K562 (cell line): ENCODE measurements around the gene FRMD7. TPM values are rescaled to one million over a fixed set of nuclear protein-coding genes. Genes with fewer than 3 reads are reported as not detected.
A peak's percentile ranks its signal among the peaks of the same experiment; 100 is the strongest.

Experiments used
- EHMT2 ChIP-seq: fragments of 450-650 bp; IDR thresholded peaks from 2 replicates; pipeline ENCODE4 v1.6.1; 2018; ENCODE audit warnings: antibody characterized with exemption
- GATAD2A ChIP-seq: fragments of 450-650 bp; IDR thresholded peaks from 2 replicates; pipeline ENCODE4 v1.6.1; 2017
- HDAC2 ChIP-seq: fragments of 450-650 bp; IDR thresholded peaks from 2 replicates; pipeline ENCODE4 v1.6.1; 2016; ENCODE audit warnings: mild to moderate bottlenecking
- MCM5 ChIP-seq: fragments of 450-650 bp; IDR thresholded peaks from 2 replicates; pipeline ENCODE4 v1.6.1; 2016; ENCODE audit warnings: low read depth
- NCOA4 ChIP-seq: fragments of 450-650 bp; IDR thresholded peaks from 2 replicates; pipeline ENCODE4 v1.6.1; 2018; ENCODE audit warnings: mild to moderate bottlenecking; ENCODE audit not compliant: partially characterized antibody
- RBFOX2 ChIP-seq: fragments of 200-400 bp; formaldehyde crosslinking; IDR thresholded peaks from 2 replicates; pipeline ENCODE4 v1.6.1; 2017; ENCODE audit warnings: low read depth, mild to moderate bottlenecking, low read length, moderate library complexity
- TAF1 ChIP-seq: IDR thresholded peaks from 2 replicates; pipeline ENCODE4 v1.6.1; 2011; ENCODE audit warnings: mild to moderate bottlenecking, low read length, moderate library complexity; ENCODE audit not compliant: insufficient read depth, control insufficient read depth, severe bottlenecking; ENCODE audit errors: extremely low read depth
- TEAD1 ChIP-seq, 2 experiments: fragments of 450-650 bp in 1 of 2; sonication (generic) in 1 of 2; formaldehyde crosslinking; IDR thresholded peaks; 2 replicates each; pipeline versions ENCODE4 v1.4.0 to v1.8.0; 2020 to 2022; ENCODE audit warnings: mild to moderate bottlenecking in 2 of 2, missing genetic modification reagents in 1 of 2
- THRAP3 ChIP-seq: fragments of 450-650 bp; IDR thresholded peaks from 2 replicates; pipeline ENCODE4 v1.6.1; 2016; ENCODE audit warnings: mild to moderate bottlenecking, inconsistent platforms, borderline replicate concordance
- ZBTB17 ChIP-seq: fragments of 450-650 bp; formaldehyde crosslinking; IDR thresholded peaks from 2 replicates; pipeline ENCODE4 v1.4.0; 2020; ENCODE audit warnings: mild to moderate bottlenecking
- ZNF224 ChIP-seq: sonication (generic); formaldehyde crosslinking; IDR thresholded peaks from 2 replicates; pipeline ENCODE4 v1.8.0; 2022; ENCODE audit warnings: mild to moderate bottlenecking, missing genetic modification reagents
- ZNF324 ChIP-seq: fragments of 250-450 bp; sonication (Bioruptor Pico); IDR thresholded peaks from 2 replicates; pipeline ENCODE4 v1.4.0; 2020; ENCODE audit warnings: mild to moderate bottlenecking
- polyA plus RNA-seq, 8 experiments: library from polyadenylated mRNA; depleted of rRNA in 4 of 8; stranded (reverse) in 5 of 8; unstranded in 3 of 8; fragments of >200 nt; fragmentation: Nextera tagmentation in 2 of 8; fragmentation: Illumina TruSeq in 1 of 8; extraction: Ambion mirVana in 2 of 8; extraction: Trizol in 1 of 8; gene quantifications; 2 replicates each; pipeline versions ENCODE4 v1.2.1 to v1.2.3, GENCODE V29; 2011 to 2014; ENCODE audit warnings: inconsistent platforms in 1 of 8, missing spikeins in 1 of 8
- total RNA-seq, 7 experiments: library from RNA; depleted of rRNA in 6 of 7; stranded (reverse); fragments of >200 nt in 6 of 7; fragmentation: Illumina TruSeq in 2 of 7; extraction: Trizol in 2 of 7; gene quantifications; 2 replicates each; pipeline versions ENCODE4 v1.2.1 to v1.2.3, GENCODE V29; 2011 to 2021; ENCODE audit warnings: low replicate concordance in 1 of 7
- TF ChIP-seq, protein P1 (sequence below): fragments of 200-600 bp; sonication (generic); IDR thresholded peaks from one replicate; pipeline ENCODE4 v1.6.1; 2012; ENCODE audit warnings: mild to moderate bottlenecking, low read depth, low read length, inconsistent platforms
- TF ChIP-seq, protein P2 (sequence below): fragments of 200-800 bp; sonication (Bioruptor generic); IDR thresholded peaks from 2 replicates; pipeline ENCODE4 v1.6.1; 2017; ENCODE audit warnings: missing genetic modification characterization, missing compliant biosample characterization
- TF ChIP-seq, protein P3 (sequence below): sonication (generic); formaldehyde crosslinking; IDR thresholded peaks from 2 replicates; pipeline ENCODE4 v1.8.0; 2023; ENCODE audit warnings: mild to moderate bottlenecking, missing genetic modification reagents

The FRMD7 gene
- total and polyA plus RNA-seq, 9 of the 15 experiments (the other 6 are each of a cell fraction or from before 2014, with no cell fraction given) = 0.06 to 0.09 TPM; not detected in 7

DNA sequence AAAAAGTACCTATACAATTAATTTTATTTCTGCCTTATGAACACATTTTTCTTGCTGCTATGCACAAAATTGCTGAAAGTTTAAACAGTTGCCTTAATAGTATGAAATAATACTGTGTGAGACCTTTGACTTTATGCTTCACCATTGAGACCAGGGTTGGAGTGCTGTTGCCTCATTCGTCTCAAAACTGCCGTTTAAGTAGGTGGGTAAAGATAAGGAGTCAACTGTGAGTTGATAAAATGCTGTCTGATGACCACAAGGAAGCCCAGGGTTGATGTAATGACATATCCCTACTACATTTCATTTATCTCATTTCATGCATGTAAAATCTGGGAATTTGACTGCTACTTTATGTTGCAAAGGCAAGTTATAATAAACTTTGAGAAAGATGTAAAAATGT, 81.3 kb downstream of the FRMD7 start (continued):
- TF ChIP-seq, protein P1, sequence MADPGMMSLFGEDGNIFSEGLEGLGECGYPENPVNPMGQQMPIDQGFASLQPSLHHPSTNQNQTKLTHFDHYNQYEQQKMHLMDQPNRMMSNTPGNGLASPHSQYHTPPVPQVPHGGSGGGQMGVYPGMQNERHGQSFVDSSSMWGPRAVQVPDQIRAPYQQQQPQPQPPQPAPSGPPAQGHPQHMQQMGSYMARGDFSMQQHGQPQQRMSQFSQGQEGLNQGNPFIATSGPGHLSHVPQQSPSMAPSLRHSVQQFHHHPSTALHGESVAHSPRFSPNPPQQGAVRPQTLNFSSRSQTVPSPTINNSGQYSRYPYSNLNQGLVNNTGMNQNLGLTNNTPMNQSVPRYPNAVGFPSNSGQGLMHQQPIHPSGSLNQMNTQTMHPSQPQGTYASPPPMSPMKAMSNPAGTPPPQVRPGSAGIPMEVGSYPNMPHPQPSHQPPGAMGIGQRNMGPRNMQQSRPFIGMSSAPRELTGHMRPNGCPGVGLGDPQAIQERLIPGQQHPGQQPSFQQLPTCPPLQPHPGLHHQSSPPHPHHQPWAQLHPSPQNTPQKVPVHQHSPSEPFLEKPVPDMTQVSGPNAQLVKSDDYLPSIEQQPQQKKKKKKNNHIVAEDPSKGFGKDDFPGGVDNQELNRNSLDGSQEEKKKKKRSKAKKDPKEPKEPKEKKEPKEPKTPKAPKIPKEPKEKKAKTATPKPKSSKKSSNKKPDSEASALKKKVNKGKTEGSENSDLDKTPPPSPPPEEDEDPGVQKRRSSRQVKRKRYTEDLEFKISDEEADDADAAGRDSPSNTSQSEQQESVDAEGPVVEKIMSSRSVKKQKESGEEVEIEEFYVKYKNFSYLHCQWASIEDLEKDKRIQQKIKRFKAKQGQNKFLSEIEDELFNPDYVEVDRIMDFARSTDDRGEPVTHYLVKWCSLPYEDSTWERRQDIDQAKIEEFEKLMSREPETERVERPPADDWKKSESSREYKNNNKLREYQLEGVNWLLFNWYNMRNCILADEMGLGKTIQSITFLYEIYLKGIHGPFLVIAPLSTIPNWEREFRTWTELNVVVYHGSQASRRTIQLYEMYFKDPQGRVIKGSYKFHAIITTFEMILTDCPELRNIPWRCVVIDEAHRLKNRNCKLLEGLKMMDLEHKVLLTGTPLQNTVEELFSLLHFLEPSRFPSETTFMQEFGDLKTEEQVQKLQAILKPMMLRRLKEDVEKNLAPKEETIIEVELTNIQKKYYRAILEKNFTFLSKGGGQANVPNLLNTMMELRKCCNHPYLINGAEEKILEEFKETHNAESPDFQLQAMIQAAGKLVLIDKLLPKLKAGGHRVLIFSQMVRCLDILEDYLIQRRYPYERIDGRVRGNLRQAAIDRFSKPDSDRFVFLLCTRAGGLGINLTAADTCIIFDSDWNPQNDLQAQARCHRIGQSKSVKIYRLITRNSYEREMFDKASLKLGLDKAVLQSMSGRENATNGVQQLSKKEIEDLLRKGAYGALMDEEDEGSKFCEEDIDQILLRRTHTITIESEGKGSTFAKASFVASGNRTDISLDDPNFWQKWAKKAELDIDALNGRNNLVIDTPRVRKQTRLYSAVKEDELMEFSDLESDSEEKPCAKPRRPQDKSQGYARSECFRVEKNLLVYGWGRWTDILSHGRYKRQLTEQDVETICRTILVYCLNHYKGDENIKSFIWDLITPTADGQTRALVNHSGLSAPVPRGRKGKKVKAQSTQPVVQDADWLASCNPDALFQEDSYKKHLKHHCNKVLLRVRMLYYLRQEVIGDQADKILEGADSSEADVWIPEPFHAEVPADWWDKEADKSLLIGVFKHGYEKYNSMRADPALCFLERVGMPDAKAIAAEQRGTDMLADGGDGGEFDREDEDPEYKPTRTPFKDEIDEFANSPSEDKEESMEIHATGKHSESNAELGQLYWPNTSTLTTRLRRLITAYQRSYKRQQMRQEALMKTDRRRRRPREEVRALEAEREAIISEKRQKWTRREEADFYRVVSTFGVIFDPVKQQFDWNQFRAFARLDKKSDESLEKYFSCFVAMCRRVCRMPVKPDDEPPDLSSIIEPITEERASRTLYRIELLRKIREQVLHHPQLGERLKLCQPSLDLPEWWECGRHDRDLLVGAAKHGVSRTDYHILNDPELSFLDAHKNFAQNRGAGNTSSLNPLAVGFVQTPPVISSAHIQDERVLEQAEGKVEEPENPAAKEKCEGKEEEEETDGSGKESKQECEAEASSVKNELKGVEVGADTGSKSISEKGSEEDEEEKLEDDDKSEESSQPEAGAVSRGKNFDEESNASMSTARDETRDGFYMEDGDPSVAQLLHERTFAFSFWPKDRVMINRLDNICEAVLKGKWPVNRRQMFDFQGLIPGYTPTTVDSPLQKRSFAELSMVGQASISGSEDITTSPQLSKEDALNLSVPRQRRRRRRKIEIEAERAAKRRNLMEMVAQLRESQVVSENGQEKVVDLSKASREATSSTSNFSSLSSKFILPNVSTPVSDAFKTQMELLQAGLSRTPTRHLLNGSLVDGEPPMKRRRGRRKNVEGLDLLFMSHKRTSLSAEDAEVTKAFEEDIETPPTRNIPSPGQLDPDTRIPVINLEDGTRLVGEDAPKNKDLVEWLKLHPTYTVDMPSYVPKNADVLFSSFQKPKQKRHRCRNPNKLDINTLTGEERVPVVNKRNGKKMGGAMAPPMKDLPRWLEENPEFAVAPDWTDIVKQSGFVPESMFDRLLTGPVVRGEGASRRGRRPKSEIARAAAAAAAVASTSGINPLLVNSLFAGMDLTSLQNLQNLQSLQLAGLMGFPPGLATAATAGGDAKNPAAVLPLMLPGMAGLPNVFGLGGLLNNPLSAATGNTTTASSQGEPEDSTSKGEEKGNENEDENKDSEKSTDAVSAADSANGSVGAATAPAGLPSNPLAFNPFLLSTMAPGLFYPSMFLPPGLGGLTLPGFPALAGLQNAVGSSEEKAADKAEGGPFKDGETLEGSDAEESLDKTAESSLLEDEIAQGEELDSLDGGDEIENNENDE = no peak
- TF ChIP-seq GATAD2A = no peak
- no peak for TF ChIP-seq MCM5
- no peak for TF ChIP-seq HDAC2
- no peak for TF ChIP-seq RBFOX2
- TF ChIP-seq ZNF224 (CRISPR knock-in tag) = no peak
- TF ChIP-seq, protein P2, sequence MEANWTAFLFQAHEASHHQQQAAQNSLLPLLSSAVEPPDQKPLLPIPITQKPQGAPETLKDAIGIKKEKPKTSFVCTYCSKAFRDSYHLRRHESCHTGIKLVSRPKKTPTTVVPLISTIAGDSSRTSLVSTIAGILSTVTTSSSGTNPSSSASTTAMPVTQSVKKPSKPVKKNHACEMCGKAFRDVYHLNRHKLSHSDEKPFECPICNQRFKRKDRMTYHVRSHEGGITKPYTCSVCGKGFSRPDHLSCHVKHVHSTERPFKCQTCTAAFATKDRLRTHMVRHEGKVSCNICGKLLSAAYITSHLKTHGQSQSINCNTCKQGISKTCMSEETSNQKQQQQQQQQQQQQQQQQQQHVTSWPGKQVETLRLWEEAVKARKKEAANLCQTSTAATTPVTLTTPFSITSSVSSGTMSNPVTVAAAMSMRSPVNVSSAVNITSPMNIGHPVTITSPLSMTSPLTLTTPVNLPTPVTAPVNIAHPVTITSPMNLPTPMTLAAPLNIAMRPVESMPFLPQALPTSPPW (CRISPR knock-in tag) = no peak
- TF ChIP-seq THRAP3 = no peak
- peak in 1 of 2 experiments; percentile 47; a peak in 1 of 4 replicates for TF ChIP-seq TEAD1 (CRISPR knock-in tag; IDR thresholded peaks at IDR 0.05)
- TF ChIP-seq, protein P3, sequence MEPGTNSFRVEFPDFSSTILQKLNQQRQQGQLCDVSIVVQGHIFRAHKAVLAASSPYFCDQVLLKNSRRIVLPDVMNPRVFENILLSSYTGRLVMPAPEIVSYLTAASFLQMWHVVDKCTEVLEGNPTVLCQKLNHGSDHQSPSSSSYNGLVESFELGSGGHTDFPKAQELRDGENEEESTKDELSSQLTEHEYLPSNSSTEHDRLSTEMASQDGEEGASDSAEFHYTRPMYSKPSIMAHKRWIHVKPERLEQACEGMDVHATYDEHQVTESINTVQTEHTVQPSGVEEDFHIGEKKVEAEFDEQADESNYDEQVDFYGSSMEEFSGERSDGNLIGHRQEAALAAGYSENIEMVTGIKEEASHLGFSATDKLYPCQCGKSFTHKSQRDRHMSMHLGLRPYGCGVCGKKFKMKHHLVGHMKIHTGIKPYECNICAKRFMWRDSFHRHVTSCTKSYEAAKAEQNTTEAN (CRISPR knock-in tag) = no peak
- TF ChIP-seq ZNF324 (CRISPR knock-in tag) = no peak
- TF ChIP-seq NCOA4 = no peak
- no peak for TF ChIP-seq TAF1
- no peak for TF ChIP-seq ZBTB17 (CRISPR knock-in tag)
- no peak for TF ChIP-seq EHMT2
